Caco-2 (cell line): ENCODE results near the gene CLMN. TPM values are rescaled to one million over a fixed set of nuclear protein-coding genes. Genes with fewer than 3 reads are reported as not detected.

ENCODE experiments used
- BruUV-seq: library from RNA; stranded (reverse); fragments of 400-500 nt; replicated peaks from 2 replicates; lab custom pipeline; 2021; lab: Mats Ljungman, UMichigan
- CTCF ChIA-PET: fragments of 300-600 bp; sonication (Branson Sonifier 250); formaldehyde crosslinking; loops from one replicate; lab custom pipeline; 2022; ENCODE audit warnings: antibody characterized with exemption; lab: Charles Lee
- POLR2A ChIA-PET: fragments of 300-600 bp; sonication (Branson Sonifier 250); formaldehyde crosslinking; loops from one replicate; lab custom pipeline; 2022; ENCODE audit warnings: antibody characterized with exemption; lab: Charles Lee
- DNase-seq, 2 experiments: peaks; one replicate each; pipeline versions ENCODE4 v3.0.0 to v3.0.0-alpha.2; 2020 to 2022
- H3K27me3 ChIP-seq: replicated peaks from 2 replicates; pipeline ENCODE4 v1.6.0; 2011; ENCODE audit warnings: low read length; ENCODE audit not compliant: control insufficient read depth, insufficient read depth
- H3K36me3 ChIP-seq: 2 replicates; pipeline ENCODE4 v1.5.1; 2011; ENCODE audit warnings: low read length; ENCODE audit not compliant: control insufficient read depth, insufficient read depth
- H3K4me1 ChIP-seq: fragments of 250-450 bp; sonication (Bioruptor Pico); 2 replicates; pipeline ENCODE4 v1.5.1; 2020; ENCODE audit warnings: mild to moderate bottlenecking
- H3K4me3 ChIP-seq: 2 replicates; pipeline ENCODE4 v1.5.1; 2011; ENCODE audit warnings: low read depth, mild to moderate bottlenecking, control low read depth, low read length
- H3K9me3 ChIP-seq: fragments of 250-450 bp; sonication (Bioruptor Pico); 2 replicates; pipeline ENCODE4 v1.5.1; 2020; ENCODE audit warnings: mild to moderate bottlenecking, moderate library complexity
- H3K27ac Mint-ChIP-seq: one replicate; pipeline ENCODE4 v1.8.0; 2022; ENCODE audit warnings: mixed read lengths; ENCODE audit not compliant: unreplicated experiment
- H3K27me3 Mint-ChIP-seq: one replicate; pipeline ENCODE4 v1.8.0; 2022; ENCODE audit warnings: mixed read lengths; ENCODE audit not compliant: insufficient read depth, unreplicated experiment
- H3K36me3 Mint-ChIP-seq: one replicate; pipeline ENCODE4 v1.8.0; 2022; ENCODE audit warnings: mild to moderate bottlenecking, mixed read lengths; ENCODE audit not compliant: insufficient read depth, unreplicated experiment
- H3K4me1 Mint-ChIP-seq: one replicate; pipeline ENCODE4 v1.8.0; 2022; ENCODE audit warnings: low read depth, mixed read lengths; ENCODE audit not compliant: unreplicated experiment
- H3K4me3 Mint-ChIP-seq: one replicate; pipeline ENCODE4 v1.8.0; 2022; ENCODE audit warnings: mild to moderate bottlenecking, moderate library complexity, mixed read lengths; ENCODE audit not compliant: unreplicated experiment
- H3K9me3 Mint-ChIP-seq: one replicate; pipeline ENCODE4 v1.8.0; 2022; ENCODE audit warnings: mixed read lengths; ENCODE audit not compliant: unreplicated experiment
- intact Hi-C: fragments of 100-400 bp; cut with micrococcal nuclease; formaldehyde crosslinking; loops from one replicate; pipeline ENCODE4 v1.10.0; 2022; ENCODE audit not compliant: unreplicated experiment
- total RNA-seq: library from RNA; stranded (reverse); gene quantifications from 2 replicates; pipeline ENCODE4 v1.2.3, GENCODE V29; 2022
- TF ChIP-seq, protein P1 (sequence below), 2 experiments: fragments of 200-600 bp in 1 of 2; IDR thresholded peaks; 1 replicate in 1 of 2; 2 replicates in 1 of 2; pipeline versions ENCODE4 v1.5.1 to v1.8.0; 2011 to 2022; ENCODE audit warnings: antibody characterized with exemption in 1 of 2, control low read depth in 1 of 2, inconsistent platforms in 1 of 2, low read depth in 1 of 2, low read length in 1 of 2, mild to moderate bottlenecking in 1 of 2, moderate library complexity in 1 of 2; ENCODE audit not compliant: insufficient read depth in 1 of 2, severe bottlenecking in 1 of 2, unreplicated experiment in 1 of 2

Gene CLMN
- total RNA-seq, 1 experiment from 2014 or later, result 6.7 TPM

DNA sequence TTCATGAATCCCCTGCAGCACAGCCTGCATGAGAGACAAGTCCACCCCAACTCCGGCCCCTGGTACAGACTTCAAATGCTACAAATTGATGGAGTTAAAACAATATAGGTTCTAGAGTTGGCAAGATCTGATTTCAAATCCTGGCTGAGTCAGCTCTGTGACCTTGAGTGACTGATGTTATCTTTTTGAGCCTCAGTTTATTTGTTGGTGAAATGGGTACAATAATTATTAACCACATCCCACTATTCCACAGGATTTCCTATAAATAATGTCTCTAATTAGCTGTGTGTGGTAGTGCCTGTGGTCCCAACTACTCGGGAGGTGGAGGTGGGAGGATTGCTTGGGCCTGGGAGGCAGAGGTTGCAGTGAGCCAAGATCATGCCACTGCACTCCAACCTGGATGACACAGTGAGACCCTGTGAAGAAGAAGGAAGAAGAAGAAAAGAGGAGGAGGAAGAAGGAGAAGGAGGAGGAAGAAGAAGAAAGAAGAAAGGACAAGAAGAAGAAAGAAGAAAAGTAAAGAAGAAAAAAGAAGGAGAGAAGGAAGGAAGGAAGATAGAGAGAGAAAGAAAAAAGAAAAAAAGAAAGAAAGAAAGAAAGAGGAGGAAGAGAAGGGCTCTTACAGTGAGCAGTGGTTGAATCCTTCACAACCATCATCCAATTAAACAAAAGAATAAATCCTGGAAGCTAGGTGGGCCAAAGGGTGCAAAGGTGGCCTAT is 122.7 kb downstream of the CLMN start:
- intact Hi-C loops, result loop anchor here (5.0 kb wide), 1 partner anchor 40 kb away; the partner anchor contains the start of gene DICER1
- Mint-ChIP-seq H3K9me3 (no peaks in the 10 kb centered on the region), H3K4me1 (peaks cover 25% of the 10 kb centered on the region), H3K27ac (peak overlapping the region; percentile 46), H3K4me3 (peak overlapping the region; percentile 23), H3K27me3 (no peaks in the 10 kb centered on the region), H3K36me3 (peaks cover 5% of the 10 kb centered on the region)
- no peaks in the 10 kb centered on the region for H3K36me3 ChIP-seq
- DNase-seq, result no peak
- BruUV-seq, result no TSS peak
- CTCF ChIA-PET, result no interaction called here
- no peaks in the 10 kb centered on the region for H3K27me3 ChIP-seq
- POLR2A ChIA-PET, result interaction anchor here (0.7 kb wide), 1 partner anchor 37 kb away, joined by 13 read pairs; no protein-coding TSS in a partner anchor
- peaks cover 32% of the 10 kb centered on the region for H3K4me1 ChIP-seq
- H3K4me3 ChIP-seq, result no peak overlapping the region
- TF ChIP-seq, protein P1, sequence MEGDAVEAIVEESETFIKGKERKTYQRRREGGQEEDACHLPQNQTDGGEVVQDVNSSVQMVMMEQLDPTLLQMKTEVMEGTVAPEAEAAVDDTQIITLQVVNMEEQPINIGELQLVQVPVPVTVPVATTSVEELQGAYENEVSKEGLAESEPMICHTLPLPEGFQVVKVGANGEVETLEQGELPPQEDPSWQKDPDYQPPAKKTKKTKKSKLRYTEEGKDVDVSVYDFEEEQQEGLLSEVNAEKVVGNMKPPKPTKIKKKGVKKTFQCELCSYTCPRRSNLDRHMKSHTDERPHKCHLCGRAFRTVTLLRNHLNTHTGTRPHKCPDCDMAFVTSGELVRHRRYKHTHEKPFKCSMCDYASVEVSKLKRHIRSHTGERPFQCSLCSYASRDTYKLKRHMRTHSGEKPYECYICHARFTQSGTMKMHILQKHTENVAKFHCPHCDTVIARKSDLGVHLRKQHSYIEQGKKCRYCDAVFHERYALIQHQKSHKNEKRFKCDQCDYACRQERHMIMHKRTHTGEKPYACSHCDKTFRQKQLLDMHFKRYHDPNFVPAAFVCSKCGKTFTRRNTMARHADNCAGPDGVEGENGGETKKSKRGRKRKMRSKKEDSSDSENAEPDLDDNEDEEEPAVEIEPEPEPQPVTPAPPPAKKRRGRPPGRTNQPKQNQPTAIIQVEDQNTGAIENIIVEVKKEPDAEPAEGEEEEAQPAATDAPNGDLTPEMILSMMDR (IDR thresholded peaks at IDR 0.05; ENCODE audit: insufficient read depth in 1 of 2, low read depth in 1 of 2, low read length in 1 of 2, severe bottlenecking in 1 of 2, unreplicated experiment in 1 of 2), result no peak
- H3K9me3 ChIP-seq, result no peaks in the 10 kb centered on the region

GRCh38 chr14:95196268-95196667 is 123.4 kb downstream of the CLMN start:
- CTCF ChIA-PET, result no interaction called here
- peaks cover 32% of the 10 kb centered on the region for H3K4me1 ChIP-seq
- H3K27me3 Mint-ChIP-seq, result no peaks in the 10 kb centered on the region

GRCh38 chr14:95195031-95195430 is 124.7 kb downstream of the CLMN start:
- H3K36me3 Mint-ChIP-seq, result peaks cover 5% of the 10 kb centered on the region
- peaks cover 28% of the 10 kb centered on the region for H3K4me1 ChIP-seq
- CTCF ChIA-PET, result no interaction called here
- H3K4me3 ChIP-seq, result no peak overlapping the region
- no peaks in the 10 kb centered on the region for H3K9me3 ChIP-seq
- H3K4me1 Mint-ChIP-seq, result peaks cover 20% of the 10 kb centered on the region
- H3K27me3 Mint-ChIP-seq, result no peaks in the 10 kb centered on the region
- no peaks in the 10 kb centered on the region for H3K27me3 ChIP-seq
- no peak overlapping the region for H3K4me3 Mint-ChIP-seq
- TF ChIP-seq, protein P1 (IDR thresholded peaks at IDR 0.05; ENCODE audit: insufficient read depth in 1 of 2, low read depth in 1 of 2, low read length in 1 of 2, severe bottlenecking in 1 of 2, unreplicated experiment in 1 of 2), result no peak
- H3K36me3 ChIP-seq, result no peaks in the 10 kb centered on the region
- no peak for DNase-seq
- POLR2A ChIA-PET, result no interaction called here
- intact Hi-C loops, result loop anchor here (5.0 kb wide), 1 partner anchor 38 kb away; the partner anchor contains the start of gene DICER1
- no peak overlapping the region for H3K27ac Mint-ChIP-seq
- H3K9me3 Mint-ChIP-seq, result no peaks in the 10 kb centered on the region
- no TSS peak for BruUV-seq

More at GRCh38 chr14:95196268-95196667, 123.4 kb downstream of the CLMN start:
- H3K4me1 Mint-ChIP-seq, result peaks cover 25% of the 10 kb centered on the region
- Histone ChIP-seq H3K9me3 (no peaks in the 10 kb centered on the region), H3K4me3 (no peak overlapping the region), H3K27me3 (no peaks in the 10 kb centered on the region), H3K36me3 (no peaks in the 10 kb centered on the region)
- BruUV-seq, result no TSS peak
- peak in 1 of 2 experiments; percentile 23 for DNase-seq
- intact Hi-C loops, result loop anchor here (5.0 kb wide), 1 partner anchor 39 kb away; the partner anchor contains the start of gene DICER1
- peaks cover 5% of the 10 kb centered on the region for H3K36me3 Mint-ChIP-seq
- no peaks in the 10 kb centered on the region for H3K9me3 Mint-ChIP-seq
- TF ChIP-seq, protein P1 (IDR thresholded peaks at IDR 0.05; ENCODE audit: insufficient read depth in 1 of 2, low read depth in 1 of 2, low read length in 1 of 2, severe bottlenecking in 1 of 2, unreplicated experiment in 1 of 2), result peak in 1 of 2 experiments; percentile 27
- H3K4me3 Mint-ChIP-seq, result no peak overlapping the region
- H3K27ac Mint-ChIP-seq, result peak overlapping the region; percentile 46
- POLR2A ChIA-PET, result no interaction called here
